Measurements from ENCODE around the gene PABPN1L.

PABPN1L gene

GRCh38 chr16:88867581-88868246 is 1.3 kb upstream of the PABPN1L start:
- no peak for DNase-seq

- DNase-seq = no peak
Observed at GRCh38 chr16:88865742-88866141, 718 bp downstream of the PABPN1L start.

GRCh38 chr16:88865310-88865709 is 1.1 kb downstream of the PABPN1L start:
- DNase-seq = no peak

- no peak for DNase-seq
Observed at GRCh38 chr16:88864521-88864920, 1.9 kb downstream of the PABPN1L start.

- no peak for DNase-seq
Observed at GRCh38 chr16:88864099-88864498, 2.4 kb downstream of the PABPN1L start.

GRCh38 chr16:88863426-88863825 is 3.0 kb downstream of the PABPN1L start:
- no peak for DNase-seq

GRCh38 chr16:88862968-88863367 is 3.5 kb downstream of the PABPN1L start:
- no peak for DNase-seq

- DNase-seq = no peak
Observed at GRCh38 chr16:88861359-88861758, 5.1 kb downstream of the PABPN1L start.

GRCh38 chr16:88859381-88860091 is 6.9 kb downstream of the PABPN1L start:
- DNase-seq = no peak

GRCh38 chr16:88857728-88858339 is 8.6 kb downstream of the PABPN1L start:
- peak; percentile 75 for DNase-seq

GRCh38 chr16:88856828-88857727 is 9.4 kb downstream of the PABPN1L start, which contains the start of the genes GALNS and TRAPPC2L:
Gene GALNS, minus strand, starts transcription at chr16:88856947. Its CDS starts 70 bp downstream, at chr16:88856877.
Gene TRAPPC2L, plus strand, starts transcription at chr16:88857127. Its CDS starts 24 bp downstream, at chr16:88857151.
- peak; percentile 97 for DNase-seq

GRCh38 chr16:88856122-88856827 is 10.2 kb downstream of the PABPN1L start:
- no peak for DNase-seq

- no peak for DNase-seq
Observed at GRCh38 chr16:88855736-88856121, 10.7 kb downstream of the PABPN1L start.

- DNase-seq = no peak
Observed at GRCh38 chr16:88855176-88855575, 11.3 kb downstream of the PABPN1L start.

GRCh38 chr16:88854306-88855111 is 12.0 kb downstream of the PABPN1L start:
- DNase-seq = peak; percentile 64

GRCh38 chr16:88853325-88853941 is 13.0 kb downstream of the PABPN1L start:
- DNase-seq = no peak

- no peak for DNase-seq
Observed at GRCh38 chr16:88851616-88852015, 14.8 kb downstream of the PABPN1L start.

- DNase-seq = no peak
Observed at GRCh38 chr16:88850531-88851199, 15.8 kb downstream of the PABPN1L start.

- no peak for DNase-seq
Observed at GRCh38 chr16:88848557-88848956, 17.9 kb downstream of the PABPN1L start.

GRCh38 chr16:88847654-88848053 is 18.8 kb downstream of the PABPN1L start:
- DNase-seq = no peak

Data from CD4-positive, alpha-beta T cell treated with Interleukin-15 for 1 hour (primary cell).